SK-N-SH (cell line): ENCODE measurements around the gene AP1AR. TPM values are rescaled to one million over a fixed set of nuclear protein-coding genes. Genes with fewer than 3 reads are reported as not detected.

ENCODE experiments used
- CTCF ChIA-PET: fragments of 300-600, 350-600 bp; formaldehyde crosslinking; extraction: SDS; loops from one replicate; lab custom pipeline; 2021; lab: Yijun Ruan, JAX
- POLR2A ChIA-PET: fragments of 350-600 bp; sonication (Branson Sonifier 250); formaldehyde crosslinking; extraction: SDS; loops from one replicate; lab custom pipeline; 2020; ENCODE audit warnings: antibody characterized with exemption, inconsistent platforms; lab: Yijun Ruan, JAX
- DNase-seq: peaks from one replicate; pipeline ENCODE4 v3.0.0; 2012
- H2AFZ ChIP-seq: fragments of 200-600 bp; sonication (generic); 2 replicates; pipeline ENCODE4 v1.8.1; 2016; ENCODE audit warnings: antibody characterized with exemption, mild to moderate bottlenecking, low read depth
- H3F3A ChIP-seq: fragments of 200-600 bp; sonication (generic); replicated peaks from 2 replicates; pipeline ENCODE3; 2016; ENCODE audit warnings: antibody characterized with exemption, mild to moderate bottlenecking; ENCODE audit not compliant: insufficient read depth
- H3K27ac ChIP-seq, 2 experiments: fragments of 200-500 bp in 1 of 2; fragments of 200-600 bp in 1 of 2; sonication (Bioruptor generic) in 1 of 2; sonication (generic), shearing (Covaris generic) in 1 of 2; 2 replicates each; pipeline versions ENCODE4 v1.5.1 to v1.6.1; 2014 to 2016; ENCODE audit warnings: low read depth in 2 of 2, inconsistent platforms in 1 of 2, low read length in 1 of 2, mild to moderate bottlenecking in 1 of 2, mixed read lengths in 1 of 2
- H3K27me3 ChIP-seq: fragments of 200-600 bp; sonication (generic), shearing (Covaris generic); 2 replicates; pipeline ENCODE4 v1.6.1; 2016; ENCODE audit warnings: mixed run types; ENCODE audit not compliant: insufficient read depth
- H3K36me3 ChIP-seq, 2 experiments: fragments of 200-500 bp in 1 of 2; fragments of 200-600 bp in 1 of 2; sonication (Bioruptor generic) in 1 of 2; sonication (generic) in 1 of 2; replicated peaks in 1 of 2; 2 replicates each; pipeline versions ENCODE3 to v1.5.1; 2014 to 2016; ENCODE audit warnings: low read length in 1 of 2, mild to moderate bottlenecking in 1 of 2; ENCODE audit not compliant: insufficient read depth in 2 of 2, control insufficient read depth in 1 of 2
- H3K4me1 ChIP-seq, 2 experiments: fragments of 200-500 bp in 1 of 2; fragments of 200-600 bp in 1 of 2; sonication (Bioruptor generic) in 1 of 2; sonication (generic), shearing (Covaris generic) in 1 of 2; 2 replicates each; pipeline versions ENCODE4 v1.5.1 to v1.6.1; 2014 to 2016; ENCODE audit warnings: low read depth in 1 of 2, low read length in 1 of 2, mixed run types in 1 of 2; ENCODE audit not compliant: insufficient read depth in 2 of 2, control insufficient read depth in 1 of 2
- H3K4me2 ChIP-seq: fragments of 200-600 bp; sonication (generic), shearing (Covaris generic); 2 replicates; pipeline ENCODE4 v1.6.1; 2017; ENCODE audit warnings: mixed run types
- H3K4me3 ChIP-seq, 2 experiments: fragments of 200-500 bp in 1 of 2; fragments of 200-600 bp in 1 of 2; sonication (Bioruptor generic) in 1 of 2; sonication (generic), shearing (Covaris generic) in 1 of 2; 2 replicates each; pipeline versions ENCODE4 v1.5.1 to v1.8.1; 2014 to 2016; ENCODE audit warnings: low read depth in 2 of 2, inconsistent platforms in 1 of 2, low read length in 1 of 2, mild to moderate bottlenecking in 1 of 2, mixed read lengths in 1 of 2, moderate library complexity in 1 of 2
- H3K79me2 ChIP-seq: fragments of 200-600 bp; sonication (generic); 2 replicates; pipeline ENCODE4 v1.8.1; 2017; ENCODE audit warnings: mild to moderate bottlenecking; ENCODE audit not compliant: insufficient read depth
- H3K9ac ChIP-seq: fragments of 200-600 bp; sonication (generic); 2 replicates; pipeline ENCODE4 v1.6.1; 2017; ENCODE audit warnings: mixed run types
- H3K9me2 ChIP-seq: fragments of 200-600 bp; sonication (generic); 2 replicates; pipeline ENCODE4 v1.6.1; 2017; ENCODE audit warnings: mixed run types
- H3K9me3 ChIP-seq: fragments of 200-600 bp; sonication (generic); 2 replicates; pipeline ENCODE4 v1.6.1; 2017; ENCODE audit warnings: mixed run types, mild to moderate bottlenecking, moderate library complexity
- H4K20me1 ChIP-seq: fragments of 200-600 bp; sonication (generic); 2 replicates; pipeline ENCODE4 v1.6.1; 2017; ENCODE audit warnings: mild to moderate bottlenecking, mixed run types; ENCODE audit not compliant: insufficient read depth
- CTCF ChIP-seq: fragments of 200-600 bp; sonication (generic); IDR thresholded peaks from 2 replicates; pipeline ENCODE4 v1.6.1; 2017; ENCODE audit warnings: antibody characterized with exemption, mild to moderate bottlenecking, moderate library complexity
- EP300 ChIP-seq, 2 experiments: IDR thresholded peaks; 2 replicates each; pipeline versions ENCODE4 v1.4.0 to v1.6.1; 2012; ENCODE audit warnings: borderline replicate concordance in 1 of 2, low read depth in 1 of 2, low read length in 1 of 2
- FOSL2 ChIP-seq: IDR thresholded peaks from 2 replicates; pipeline ENCODE4 v1.4.0; 2012; ENCODE audit warnings: low read depth, mild to moderate bottlenecking, moderate library complexity, borderline replicate concordance
- FOXJ3 ChIP-seq: sonication (generic); formaldehyde crosslinking; IDR thresholded peaks from 2 replicates; pipeline ENCODE4 v1.5.1; 2020; ENCODE audit warnings: mild to moderate bottlenecking, missing genetic modification reagents
- FOXM1 ChIP-seq: IDR thresholded peaks from 2 replicates; pipeline ENCODE4 v1.4.0; 2012; ENCODE audit warnings: low read depth, mild to moderate bottlenecking
- GABPA ChIP-seq: IDR thresholded peaks from 2 replicates; pipeline ENCODE4 v1.4.0; 2012; ENCODE audit warnings: low read depth, mild to moderate bottlenecking
- GATA2 ChIP-seq: sonication (generic); formaldehyde crosslinking; IDR thresholded peaks from 2 replicates; pipeline ENCODE4 v1.5.0; 2020; ENCODE audit warnings: mild to moderate bottlenecking, missing genetic modification reagents
- JUND ChIP-seq: IDR thresholded peaks from 2 replicates; pipeline ENCODE4 v1.4.0; 2012
- MAX ChIP-seq: IDR thresholded peaks from 2 replicates; pipeline ENCODE4 v1.4.0; 2012; ENCODE audit warnings: low read depth
- NFIC ChIP-seq: IDR thresholded peaks from 2 replicates; pipeline ENCODE4 v1.4.0; 2012; ENCODE audit warnings: borderline replicate concordance
- NRF1 ChIP-seq: IDR thresholded peaks from 2 replicates; pipeline ENCODE4 v1.6.1; 2012; ENCODE audit warnings: low read depth, mild to moderate bottlenecking, low read length
- PBX3 ChIP-seq: IDR thresholded peaks from 2 replicates; pipeline ENCODE4; 2012
- POLR2AphosphoS5 ChIP-seq: IDR thresholded peaks from 2 replicates; pipeline ENCODE4 v1.6.1; 2012; ENCODE audit warnings: low read depth, low read length
- RAD21 ChIP-seq: IDR thresholded peaks from 2 replicates; pipeline ENCODE4 v1.6.1; 2012; ENCODE audit warnings: mild to moderate bottlenecking, low read length
- RCOR1 ChIP-seq: fragments of 150-350 bp; IDR thresholded peaks from 2 replicates; pipeline ENCODE4 v1.6.1; 2017; ENCODE audit warnings: antibody characterized with exemption, low read length
- SIN3A ChIP-seq: IDR thresholded peaks from 2 replicates; pipeline ENCODE4 v1.6.1; 2012; ENCODE audit warnings: low read depth, mild to moderate bottlenecking, low read length, moderate library complexity, borderline replicate concordance
- TCF12 ChIP-seq: IDR thresholded peaks from 2 replicates; pipeline ENCODE4 v1.4.0; 2012
- TEAD4 ChIP-seq: IDR thresholded peaks from 2 replicates; pipeline ENCODE4 v1.4.0; 2012; ENCODE audit warnings: mild to moderate bottlenecking, borderline replicate concordance; ENCODE audit not compliant: insufficient read depth
- USF2 ChIP-seq: fragments of 150-350 bp; IDR thresholded peaks from 2 replicates; pipeline ENCODE4 v1.6.1; 2017; ENCODE audit warnings: antibody characterized with exemption, low read length, low read depth, borderline replicate concordance
- WGBS: methylation state at CpG from one replicate; pipeline ENCODE4 v1.1.6; 2017; ENCODE audit warnings: low lambda C conversion rate; 5-methylcytosine and 5-hydroxymethylcytosine counted together
- polyA plus RNA-seq, 3 experiments: library from polyadenylated mRNA; depleted of rRNA; stranded (reverse); fragments of >200 nt; gene quantifications; 2 replicates each; pipeline ENCODE4 v1.2.3, GENCODE V29; 2012
- TF ChIP-seq, protein P1 (sequence below): fragments of 150-350 bp; IDR thresholded peaks from 2 replicates; pipeline ENCODE4 v1.6.1; 2016; ENCODE audit warnings: mild to moderate bottlenecking, low read depth, low read length

AP1AR gene
- polyA plus RNA-seq, 1 of the 3 experiments (the other 2 are of a cell fraction) = 8.5 TPM

- H2AFZ ChIP-seq = no peak overlapping the region
- ChIA-PET POLR2A (no interaction called here), CTCF (interaction anchor here (0.6 to 2.0 kb wide), 2 partner anchors 10 to 178 kb away, joined by 3 to 7 read pairs; no protein-coding TSS in a partner anchor)
- H3K36me3 ChIP-seq = peaks cover 12 to 23% of the 10 kb centered on the region in 2 experiments
- 97% methylated on average over 3 of the region's 3 CpGs for WGBS
- H3K27me3 ChIP-seq = no peaks in the 10 kb centered on the region
- no peak overlapping the region for H3K4me2 ChIP-seq
- DNase-seq = no peak
- peaks cover 0 to 5% of the 10 kb centered on the region in 2 experiments; a peak in 1 of 4 replicates for H3K4me1 ChIP-seq
- no peaks in the 10 kb centered on the region for H3K9me2 ChIP-seq
- H3K79me2 ChIP-seq = peaks cover 8% of the 10 kb centered on the region; the same call in 1 of the 2 replicates
- no peak overlapping the region for H3K27ac ChIP-seq
- peaks cover 5% of the 10 kb centered on the region for H3F3A ChIP-seq
- H3K9ac ChIP-seq = no peak overlapping the region
- H3K9me3 ChIP-seq = no peaks in the 10 kb centered on the region
- no peaks in the 10 kb centered on the region for H4K20me1 ChIP-seq
- TF ChIP-seq MAX (no peak), RCOR1 (no peak), NRF1 (no peak), POLR2AphosphoS5 (no peak), TEAD4 (no peak), FOXJ3 (CRISPR knock-in tag) (no peak), EP300 (IDR thresholded peaks at IDR 0.05; ENCODE audit: borderline replicate concordance in 1 of 2, low read depth in 1 of 2, low read length in 1 of 2) (no peak), FOSL2 (no peak), RAD21 (no peak), USF2 (no peak), PBX3 (no peak), FOXM1 (no peak), GABPA (no peak), CTCF (no peak), TCF12 (no peak), GATA2 (no peak), JUND (no peak), SIN3A (no peak), NFIC (no peak)
- TF ChIP-seq, protein P1, sequence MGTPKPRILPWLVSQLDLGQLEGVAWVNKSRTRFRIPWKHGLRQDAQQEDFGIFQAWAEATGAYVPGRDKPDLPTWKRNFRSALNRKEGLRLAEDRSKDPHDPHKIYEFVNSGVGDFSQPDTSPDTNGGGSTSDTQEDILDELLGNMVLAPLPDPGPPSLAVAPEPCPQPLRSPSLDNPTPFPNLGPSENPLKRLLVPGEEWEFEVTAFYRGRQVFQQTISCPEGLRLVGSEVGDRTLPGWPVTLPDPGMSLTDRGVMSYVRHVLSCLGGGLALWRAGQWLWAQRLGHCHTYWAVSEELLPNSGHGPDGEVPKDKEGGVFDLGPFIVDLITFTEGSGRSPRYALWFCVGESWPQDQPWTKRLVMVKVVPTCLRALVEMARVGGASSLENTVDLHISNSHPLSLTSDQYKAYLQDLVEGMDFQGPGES = no peak
- no peak overlapping the region for H3K4me3 ChIP-seq
These were observed 45.6 kb downstream of the AP1AR start for GRCh38 chr4:112277220-112277619.
